HG02970 (cell line): ENCODE measurements around the gene NEGR1.

ENCODE experiments used
- ATAC-seq: cut with Tn5 transposase; IDR thresholded peaks from one replicate; pipeline ENCODE4 v1.9.1; 2021; ENCODE audit warnings: mild to moderate bottlenecking, moderate library complexity, moderate number of reproducible peaks; ENCODE audit not compliant: unreplicated experiment, low FRiP score

NEGR1 gene

GRCh38 chr1:71653952-71654351, 628.4 kb downstream of the NEGR1 start:
- ATAC-seq = no peak

- no peak for ATAC-seq
Observed at GRCh38 chr1:71651214-71651613, 631.1 kb downstream of the NEGR1 start.

- ATAC-seq = no peak
Observed at GRCh38 chr1:71650119-71650518, 632.2 kb downstream of the NEGR1 start.

GRCh38 chr1:71649608-71650007, 632.7 kb downstream of the NEGR1 start:
- ATAC-seq = no peak

- no peak for ATAC-seq
Observed at GRCh38 chr1:71647513-71648300, 634.6 kb downstream of the NEGR1 start.

- ATAC-seq = no peak
Observed at GRCh38 chr1:71645015-71645414, 637.3 kb downstream of the NEGR1 start.

- no peak for ATAC-seq
Observed at GRCh38 chr1:71641903-71642302, 640.4 kb downstream of the NEGR1 start.

- no peak for ATAC-seq
Observed at GRCh38 chr1:71640998-71641397, 641.3 kb downstream of the NEGR1 start.

GRCh38 chr1:71640116-71640515, 642.2 kb downstream of the NEGR1 start:
- ATAC-seq = no peak

- no peak for ATAC-seq
Observed at GRCh38 chr1:71638081-71638766, 644.1 kb downstream of the NEGR1 start.

GRCh38 chr1:71635568-71635967, 646.8 kb downstream of the NEGR1 start:
- ATAC-seq = no peak

GRCh38 chr1:71634159-71634558, 648.2 kb downstream of the NEGR1 start:
- no peak for ATAC-seq

GRCh38 chr1:71630073-71630472, 652.3 kb downstream of the NEGR1 start:
- ATAC-seq = no peak

GRCh38 chr1:71625004-71625403, 657.3 kb downstream of the NEGR1 start:
- no peak for ATAC-seq

- no peak for ATAC-seq
Observed at GRCh38 chr1:71623888-71624287, 658.5 kb downstream of the NEGR1 start.

- no peak for ATAC-seq
Observed at GRCh38 chr1:71621785-71622184, 660.6 kb downstream of the NEGR1 start.

GRCh38 chr1:71618766-71619530, 663.4 kb downstream of the NEGR1 start:
- ATAC-seq = no peak

- ATAC-seq = no peak
Observed at GRCh38 chr1:71618191-71618590, 664.1 kb downstream of the NEGR1 start.

- ATAC-seq = no peak
Observed at GRCh38 chr1:71610476-71610875, 671.9 kb downstream of the NEGR1 start.

- ATAC-seq = no peak
Observed at GRCh38 chr1:71603044-71603776, 679.1 kb downstream of the NEGR1 start.

GRCh38 chr1:71600023-71600422, 682.3 kb downstream of the NEGR1 start:
- ATAC-seq = no peak
